GM23248 (cell line): ENCODE results near the gene STK16.

Source experiments
- EZH2 ChIP-seq: fragments of 200-600 bp; sonication (generic); IDR thresholded peaks from 2 replicates; pipeline ENCODE4 v1.6.1; 2018; ENCODE audit warnings: antibody characterized with exemption, mild to moderate bottlenecking; ENCODE audit not compliant: insufficient read depth, poor library complexity, severe bottlenecking
- EZH2phosphoT487 ChIP-seq: fragments of 200-600 bp; sonication (generic); IDR thresholded peaks from 2 replicates; pipeline ENCODE4 v1.6.1; 2018; ENCODE audit warnings: antibody characterized with exemption, moderate library complexity, mild to moderate bottlenecking, low read depth; ENCODE audit not compliant: insufficient read depth

DNA sequence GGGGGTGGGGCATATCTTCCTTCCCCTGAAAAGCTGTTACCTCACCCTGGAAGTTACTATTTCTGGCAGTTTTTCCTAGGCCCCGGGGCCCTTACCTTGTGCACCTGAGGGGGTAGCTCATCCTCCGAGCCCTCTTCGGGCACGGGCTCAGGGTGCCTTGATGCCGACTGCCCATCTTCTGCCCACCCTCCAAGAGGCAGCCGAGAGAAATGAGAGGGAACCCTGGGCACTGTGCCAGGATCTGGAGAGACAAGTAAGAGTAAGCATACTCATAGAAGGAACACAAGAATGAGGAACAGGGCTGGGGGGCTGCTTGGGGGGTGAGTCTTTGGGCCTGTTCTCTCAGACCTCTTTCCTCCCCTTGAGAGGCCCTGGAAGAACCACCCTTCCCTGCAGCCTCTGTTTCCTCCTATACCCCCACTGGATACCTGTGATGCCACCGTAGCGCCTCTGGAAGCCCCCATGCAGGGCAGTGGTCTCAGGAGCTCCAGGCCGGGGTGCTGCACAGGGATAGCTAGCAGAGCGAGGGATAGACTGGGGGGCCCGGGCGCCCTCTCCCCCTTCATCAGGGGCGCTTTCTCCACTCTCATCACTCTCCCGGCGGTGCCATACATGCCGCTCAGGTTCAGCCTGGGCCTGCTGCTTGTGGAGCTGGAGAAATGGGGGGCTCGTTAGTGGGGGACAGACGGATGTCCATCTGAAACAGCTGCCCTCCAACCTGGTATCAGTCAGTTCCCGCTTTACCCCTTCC is 24.5 kb upstream of the STK16 start:
- TF ChIP-seq EZH2 (no peak), EZH2phosphoT487 (no peak)
